Transverse colon (tissue), 4 donors: ENCODE data around the gene TNRC18. TPM values are rescaled to one million over a fixed set of nuclear protein-coding genes. Genes with fewer than 3 reads are reported as not detected.
A peak's percentile ranks its signal among the peaks of the same experiment; 100 is the strongest.

Experiments used
- DNase-seq: peaks from one replicate; pipeline ENCODE4 v3.0.0-alpha.2; 2019
- H3K27ac ChIP-seq, 4 donors: fragments of 200-600 bp; sonication (generic); 2 replicates each; pipeline ENCODE4 v1.5.1; 2016 to 2018; ENCODE audit warnings: inconsistent platforms in 4 of 4
- H3K27me3 ChIP-seq: fragments of 200-600 bp; sonication (generic); 2 replicates; pipeline ENCODE4 v1.5.1; 2017; ENCODE audit warnings: inconsistent platforms
- H3K36me3 ChIP-seq, 4 donors: fragments of 200-600 bp; sonication (generic); 2 replicates each; pipeline ENCODE4 v1.5.1; 2017 to 2019; ENCODE audit warnings: inconsistent platforms in 4 of 4
- H3K4me1 ChIP-seq, 4 donors: fragments of 200-600 bp; sonication (generic); 2 replicates each; pipeline ENCODE4 v1.5.1; 2017 to 2020; ENCODE audit warnings: inconsistent platforms in 4 of 4
- H3K4me3 ChIP-seq, 4 donors: fragments of 200-600 bp; sonication (generic); 1 replicate in 1 of 4; 2 replicates in 3 of 4; pipeline versions ENCODE4 v1.5.1 to v1.6.1; 2017 to 2019; ENCODE audit warnings: inconsistent platforms in 4 of 4
- H3K9me3 ChIP-seq, 2 donors: fragments of 200-600 bp; sonication (generic); 2 replicates each; pipeline ENCODE4 v1.5.1; 2017 to 2019; ENCODE audit warnings: inconsistent platforms in 2 of 2
- EP300 ChIP-seq: sonication (generic); formaldehyde crosslinking; IDR thresholded peaks from one replicate; pipeline ENCODE4 v1.6.1; 2017; ENCODE audit warnings: antibody characterized with exemption, low read depth
- POLR2A ChIP-seq: fragments of 450-650 bp; IDR thresholded peaks from one replicate; pipeline ENCODE4 v1.6.1; 2016; ENCODE audit warnings: antibody characterized with exemption, mild to moderate bottlenecking, moderate library complexity
- POLR2AphosphoS5 ChIP-seq, 3 donors: sonication (generic); formaldehyde crosslinking; IDR thresholded peaks; one replicate each; pipeline ENCODE4 v1.6.1; 2016; ENCODE audit warnings: antibody characterized with exemption in 3 of 3
- WGBS, 2 donors: methylation state at CpG; one replicate each; pipeline ENCODE4 v1.1.5; 2018; ENCODE audit warnings: low coverage in 1 of 2; 5-methylcytosine and 5-hydroxymethylcytosine counted together
- in situ Hi-C, 4 donors: fragments of 200-750 bp; cut with MboI; loops; one replicate each; pipeline versions ENCODE4 v1.15.0 to v1.15.1; 2017; ENCODE audit warnings: low sequenced_read_pairs in 3 of 4, low pct_ligation_motif_present in 1 of 4, low pct_unique_long_range_greater_than_20kb in 1 of 4
- intact Hi-C: fragments of 100-400 bp; cut with DNase I; formaldehyde crosslinking; loops from one replicate; pipeline ENCODE4 v1.15.1; 2023; ENCODE audit warnings: low total_unique reads
- total RNA-seq, 4 donors: library from RNA; depleted of rRNA; stranded (reverse); fragments of >200 nt; gene quantifications; one replicate each; pipeline ENCODE4 v1.1.0, GENCODE V29; 2016
- TF ChIP-seq, protein P1 (sequence below), 5 experiments: fragments of 200-600 bp in 3 of 5; fragments of 450-650 bp in 2 of 5; sonication (generic) in 3 of 5; IDR thresholded peaks; 1 replicate in 2 of 5; 2 replicates in 3 of 5; pipeline ENCODE4 v1.5.1; 2016 to 2017; ENCODE audit warnings: antibody characterized with exemption in 5 of 5, inconsistent platforms in 3 of 5, mild to moderate bottlenecking in 2 of 5, moderate library complexity in 1 of 5

TNRC18 gene
- total RNA-seq, 4 donors from 2014 or later = 91.2 to 430 (median 175) TPM

DNA sequence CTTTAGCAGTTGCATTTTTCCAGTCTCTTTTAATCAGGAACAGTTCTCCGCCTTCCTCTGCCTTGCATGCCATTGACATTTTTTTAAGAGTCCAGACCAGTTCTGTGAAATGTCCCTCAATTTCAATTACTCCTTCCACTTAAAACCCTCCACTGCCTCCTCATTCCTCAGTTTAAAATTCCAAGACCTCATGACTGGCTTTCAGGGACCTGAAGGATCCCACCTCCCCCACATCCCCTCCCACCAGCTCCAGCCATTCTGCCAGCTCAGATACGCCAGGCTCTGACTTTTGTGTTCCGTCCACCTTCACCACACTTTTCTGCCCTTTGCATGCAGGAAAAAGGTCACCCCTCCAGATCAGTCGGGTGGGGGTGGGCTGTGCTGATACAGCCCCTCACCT lies 8.7 kb downstream of the TNRC18 start:
- in situ Hi-C loops = no loop called here
- Histone ChIP-seq H3K27ac (peak overlapping the region in 3 of 4 donors; percentile 31 to 100 (median 98)), H3K4me1 (peaks cover 10 to 55% (median 35%) of the 10 kb centered on the region in 4 donors), H3K27me3 (no peaks in the 10 kb centered on the region), H3K36me3 (no peaks in the 10 kb centered on the region), H3K9me3 (no peaks in the 10 kb centered on the region), H3K4me3 (no peak overlapping the region)
- TF ChIP-seq POLR2AphosphoS5 (IDR thresholded peaks at IDR 0.05) = no peak
- TF ChIP-seq, protein P1, sequence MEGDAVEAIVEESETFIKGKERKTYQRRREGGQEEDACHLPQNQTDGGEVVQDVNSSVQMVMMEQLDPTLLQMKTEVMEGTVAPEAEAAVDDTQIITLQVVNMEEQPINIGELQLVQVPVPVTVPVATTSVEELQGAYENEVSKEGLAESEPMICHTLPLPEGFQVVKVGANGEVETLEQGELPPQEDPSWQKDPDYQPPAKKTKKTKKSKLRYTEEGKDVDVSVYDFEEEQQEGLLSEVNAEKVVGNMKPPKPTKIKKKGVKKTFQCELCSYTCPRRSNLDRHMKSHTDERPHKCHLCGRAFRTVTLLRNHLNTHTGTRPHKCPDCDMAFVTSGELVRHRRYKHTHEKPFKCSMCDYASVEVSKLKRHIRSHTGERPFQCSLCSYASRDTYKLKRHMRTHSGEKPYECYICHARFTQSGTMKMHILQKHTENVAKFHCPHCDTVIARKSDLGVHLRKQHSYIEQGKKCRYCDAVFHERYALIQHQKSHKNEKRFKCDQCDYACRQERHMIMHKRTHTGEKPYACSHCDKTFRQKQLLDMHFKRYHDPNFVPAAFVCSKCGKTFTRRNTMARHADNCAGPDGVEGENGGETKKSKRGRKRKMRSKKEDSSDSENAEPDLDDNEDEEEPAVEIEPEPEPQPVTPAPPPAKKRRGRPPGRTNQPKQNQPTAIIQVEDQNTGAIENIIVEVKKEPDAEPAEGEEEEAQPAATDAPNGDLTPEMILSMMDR (IDR thresholded peaks at IDR 0.05) = no peak
- TF ChIP-seq EP300 = no peak
- no peak for TF ChIP-seq POLR2A
- intact Hi-C loops = no loop called here
- 71 to 77% methylated on average over 4 of the region's 4 CpGs for WGBS, 2 donors
- DNase-seq = no peak

DNA sequence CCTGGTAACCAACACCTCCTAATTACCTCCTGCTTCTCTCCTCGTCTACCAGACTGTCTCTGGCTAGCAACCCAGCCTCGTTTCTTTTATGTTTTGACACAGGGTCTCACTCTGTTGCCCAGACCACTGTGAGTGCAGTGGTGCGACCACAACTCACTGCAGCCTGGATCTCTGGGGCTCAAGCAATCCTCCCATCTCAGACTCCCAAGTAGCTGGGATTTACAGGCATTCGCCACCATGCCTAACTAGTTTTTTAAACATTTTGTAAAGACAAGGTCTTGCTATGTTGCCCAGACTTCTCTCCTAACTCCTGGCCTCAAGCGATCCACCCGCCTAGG lies 10.2 kb downstream of the TNRC18 start:
- peak overlapping the region; percentile 34 to 100 (median 68) for H3K27ac ChIP-seq
- no peaks in the 10 kb centered on the region for H3K36me3 ChIP-seq
- in situ Hi-C loops (no loop called here), intact Hi-C loops (no loop called here)
- H3K9me3 ChIP-seq = no peaks in the 10 kb centered on the region
- WGBS, 2 donors = 0 to 66% methylated on average over 2 to 6 of the region's 6 CpGs
- DNase-seq = no peak
- H3K27me3 ChIP-seq = no peaks in the 10 kb centered on the region
- no peak overlapping the region for H3K4me3 ChIP-seq
- TF ChIP-seq, protein P1 (IDR thresholded peaks at IDR 0.05) = no peak
- no peak for TF ChIP-seq EP300
- TF ChIP-seq POLR2A = no peak
- TF ChIP-seq POLR2AphosphoS5 (IDR thresholded peaks at IDR 0.05) = no peak
- H3K4me1 ChIP-seq = peaks cover 10 to 54% (median 30%) of the 10 kb centered on the region in 4 donors

DNA sequence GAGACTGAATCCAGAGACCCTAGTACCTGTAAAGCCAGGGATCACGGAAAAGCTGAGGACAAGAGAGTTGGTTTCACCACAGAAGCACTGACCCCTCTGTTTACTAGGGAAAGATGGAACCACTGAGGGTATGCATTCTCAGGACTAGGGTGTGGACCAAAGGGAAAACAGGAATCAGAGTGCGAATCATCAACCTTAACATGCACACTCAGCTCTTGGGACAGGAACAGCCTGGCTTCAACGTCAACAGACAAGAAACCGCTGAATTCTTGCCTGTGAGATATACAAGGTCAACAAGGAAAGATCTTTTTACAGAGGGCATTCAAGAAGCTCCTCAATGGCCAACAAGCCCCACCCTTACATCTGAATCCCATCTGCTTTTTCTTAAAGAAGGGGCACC lies 14.9 kb downstream of the TNRC18 start:
- no peaks in the 10 kb centered on the region for H3K27me3 ChIP-seq
- no peaks in the 10 kb centered on the region for H3K36me3 ChIP-seq
- no peak for TF ChIP-seq EP300
- TF ChIP-seq, protein P1 (IDR thresholded peaks at IDR 0.05) = no peak
- no peak for TF ChIP-seq POLR2A
- TF ChIP-seq POLR2AphosphoS5 (IDR thresholded peaks at IDR 0.05) = no peak
- H3K4me1 ChIP-seq = peaks cover 9 to 58% (median 23%) of the 10 kb centered on the region in 4 donors
- DNase-seq = no peak
- 62% methylated on average over 4 of the region's 4 CpGs; no CpG with 5 or more reads in 1 of the 2 donors for WGBS, 2 donors
- intact Hi-C loops = no loop called here
- peak overlapping the region; percentile 21 to 62 (median 40) for H3K27ac ChIP-seq
- in situ Hi-C loops = no loop called here
- H3K9me3 ChIP-seq = no peaks in the 10 kb centered on the region
- H3K4me3 ChIP-seq = no peak overlapping the region

DNA sequence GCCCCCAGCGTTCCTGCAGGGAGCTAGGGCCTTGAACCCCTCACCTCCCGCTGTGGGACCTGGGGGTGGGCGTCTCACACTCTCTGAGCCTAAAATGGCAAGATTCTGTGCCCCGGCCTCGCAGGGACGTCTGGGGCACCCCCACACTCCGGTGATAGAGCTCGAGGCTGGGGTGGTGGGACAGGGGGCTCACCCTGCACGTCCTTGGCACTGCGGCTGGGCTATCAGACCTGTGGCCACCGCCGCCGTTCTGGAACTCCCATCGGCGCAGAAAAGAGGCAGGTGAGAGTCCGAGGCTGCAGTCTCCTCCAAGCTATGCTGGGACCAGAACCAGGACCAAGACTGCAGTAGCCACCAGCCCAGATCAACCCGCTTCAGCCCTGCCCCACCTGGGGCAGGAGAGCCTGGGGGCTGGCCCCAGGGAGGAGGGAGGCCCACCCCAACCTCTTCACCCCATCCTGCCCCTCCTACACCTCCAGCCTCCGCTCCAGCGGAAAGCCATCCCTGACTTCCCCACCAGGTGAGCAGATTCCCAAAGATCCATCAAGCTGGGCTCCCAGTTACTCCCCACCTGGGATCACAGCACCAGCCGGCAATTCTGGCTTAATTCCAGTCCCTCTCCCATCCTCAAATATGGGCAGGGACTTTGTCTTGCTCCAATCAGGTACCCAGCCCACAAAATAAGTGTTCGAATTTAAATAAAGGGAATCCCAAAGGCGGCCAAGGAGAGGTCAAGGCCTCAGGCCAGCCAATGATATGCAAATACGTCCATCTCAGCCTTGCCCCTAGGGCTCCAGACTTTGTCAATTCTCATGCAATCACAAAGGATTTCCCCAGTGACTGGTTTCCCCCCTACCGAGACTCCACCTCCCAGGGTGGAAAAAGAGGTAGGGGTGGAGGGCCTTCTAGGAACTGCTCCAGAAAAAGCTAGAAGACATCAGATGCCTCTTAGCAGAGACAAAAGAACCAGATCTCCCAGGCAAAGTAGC lies 16.4 kb downstream of the TNRC18 start:
- Histone ChIP-seq H3K27me3 (no peaks in the 10 kb centered on the region), H3K36me3 (no peaks in the 10 kb centered on the region), H3K4me1 (peaks cover 9 to 48% (median 17%) of the 10 kb centered on the region in 4 donors), H3K9me3 (no peaks in the 10 kb centered on the region), H3K27ac (peak overlapping the region; percentile 21 to 62 (median 40)), H3K4me3 (no peak overlapping the region)
- DNase-seq = no peak
- intact Hi-C loops (no loop called here), in situ Hi-C loops (no loop called here)
- no peak for TF ChIP-seq EP300
- TF ChIP-seq, protein P1 (IDR thresholded peaks at IDR 0.05) = no peak
- TF ChIP-seq POLR2AphosphoS5 (IDR thresholded peaks at IDR 0.05) = no peak
- no peak for TF ChIP-seq POLR2A
- WGBS, 2 donors = 78 to 85% methylated on average over 4 to 24 of the region's 24 CpGs
